ENCODE results near the gene DNM1L.
A peak's percentile ranks its signal among the peaks of the same experiment; 100 is the strongest.
"Not testable (repeated sequence)": the region's sequence is repeated elsewhere in the genome, so short reads cannot be mapped to it uniquely, and the experiment has no call there.

The DNM1L gene

GRCh38 chr12:32698285-32698684 is 19.2 kb downstream of the DNM1L start:
- DNase-seq = no peak

GRCh38 chr12:32699437-32699836 is 20.3 kb downstream of the DNM1L start:
- DNase-seq = not testable (repeated sequence)

- no peak for DNase-seq
Observed at GRCh38 chr12:32702473-32702872, 23.4 kb downstream of the DNM1L start.

DNA sequence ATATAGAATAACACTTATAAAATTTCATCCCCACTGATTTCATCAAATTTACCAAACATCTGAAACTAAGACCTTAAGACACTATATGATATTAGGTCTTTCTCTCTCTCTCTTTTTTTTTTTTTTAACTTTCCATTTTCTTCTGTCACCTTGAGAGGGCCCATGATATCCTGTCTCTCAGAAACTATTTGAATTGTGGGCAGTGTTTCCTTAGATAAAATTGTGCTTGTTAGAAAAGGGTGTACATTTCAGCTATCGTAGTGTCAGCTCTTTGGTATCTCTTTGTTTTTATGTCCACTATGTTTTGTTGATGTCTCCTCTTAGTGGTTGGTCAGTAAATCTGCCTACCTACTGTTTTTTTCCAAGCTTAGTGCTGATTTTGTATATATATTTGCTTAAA is 23.8 kb downstream of the DNM1L start:
- no peak for DNase-seq

- no peak for DNase-seq
Observed at GRCh38 chr12:32705783-32706182, 26.7 kb downstream of the DNM1L start.

DNA sequence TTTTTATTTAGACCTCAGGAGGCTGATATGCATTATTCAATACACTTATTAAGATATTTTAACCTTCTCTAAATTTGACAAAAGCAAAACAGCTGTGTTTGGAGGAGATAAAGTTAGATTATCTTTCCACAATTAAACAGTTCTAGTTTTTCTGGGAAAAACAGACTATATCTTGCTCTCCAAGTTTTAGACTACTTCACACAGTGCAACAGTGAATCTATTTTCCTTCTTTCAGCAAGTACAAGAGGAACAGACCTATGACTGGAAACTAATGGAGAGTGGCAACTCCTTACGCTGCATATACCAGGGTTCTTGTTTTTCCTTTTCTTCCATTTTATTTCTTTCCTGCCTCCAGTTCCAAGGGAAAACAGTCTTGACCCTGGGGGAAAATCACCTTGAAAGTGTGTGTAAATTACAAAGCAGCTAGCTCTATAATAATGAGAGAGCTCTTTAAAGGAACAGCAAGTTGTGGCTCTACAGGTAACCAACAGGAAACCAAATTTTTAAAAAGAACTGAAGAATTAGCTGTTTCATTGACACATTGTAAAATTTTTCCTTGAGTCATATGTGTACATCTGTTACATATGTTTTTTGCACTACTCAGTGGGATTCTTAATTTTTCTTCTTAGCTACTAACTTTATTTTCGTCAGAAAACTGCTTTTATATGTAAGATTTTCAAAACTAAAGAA is 27.4 kb downstream of the DNM1L start:
- no peak for DNase-seq

GRCh38 chr12:32708926-32709325 is 29.8 kb downstream of the DNM1L start:
- no peak for DNase-seq

GRCh38 chr12:32714772-32715171 is 35.7 kb downstream of the DNM1L start:
- no peak for DNase-seq

DNA sequence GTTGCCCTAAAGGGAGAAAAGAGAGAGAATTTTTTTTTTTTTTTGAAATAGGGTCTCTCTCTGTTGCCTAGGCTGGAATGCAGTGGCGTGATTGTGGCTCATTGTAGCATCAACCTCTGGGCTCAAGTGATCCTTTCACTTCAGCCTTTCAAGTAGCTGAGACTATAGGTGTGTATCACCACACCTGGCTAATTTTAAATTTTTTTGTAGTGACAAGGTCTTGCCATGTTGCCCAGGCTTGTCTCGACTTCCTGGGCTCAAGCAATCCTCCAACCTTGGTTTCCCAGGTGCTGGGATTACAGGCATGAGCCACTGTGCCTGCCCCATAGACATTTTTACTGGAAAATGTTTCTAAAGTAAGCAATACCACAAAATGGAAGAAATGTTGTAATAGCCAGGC is 39.8 kb downstream of the DNM1L start:
- DNase-seq = no peak

GRCh38 chr12:32725308-32725707 is 46.2 kb downstream of the DNM1L start:
- not testable (repeated sequence) for DNase-seq

- DNase-seq = no peak
Observed at GRCh38 chr12:32726286-32726685, 47.2 kb downstream of the DNM1L start.

DNA sequence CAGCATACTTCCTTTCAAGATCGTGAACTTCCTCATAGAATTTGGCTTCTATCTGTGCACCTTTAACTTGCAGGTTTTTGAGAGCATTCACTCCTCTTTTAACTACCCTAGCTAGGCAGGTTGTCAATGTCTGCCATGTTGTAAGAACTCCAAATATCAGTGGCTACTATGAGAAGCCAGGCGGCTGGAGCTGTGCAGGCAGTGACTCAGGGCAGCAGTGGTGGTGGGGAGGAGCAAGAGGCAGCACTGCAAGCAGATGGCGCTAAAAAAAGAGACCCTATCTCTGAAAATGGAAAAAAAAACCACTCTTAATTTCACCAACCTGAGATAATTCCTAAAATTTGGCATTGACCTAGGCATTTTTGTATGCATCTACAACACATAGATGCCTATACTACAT is 48.1 kb downstream of the DNM1L start:
- DNase-seq = no peak

GRCh38 chr12:32734952-32735351 is 55.9 kb downstream of the DNM1L start:
- no peak for DNase-seq

DNA sequence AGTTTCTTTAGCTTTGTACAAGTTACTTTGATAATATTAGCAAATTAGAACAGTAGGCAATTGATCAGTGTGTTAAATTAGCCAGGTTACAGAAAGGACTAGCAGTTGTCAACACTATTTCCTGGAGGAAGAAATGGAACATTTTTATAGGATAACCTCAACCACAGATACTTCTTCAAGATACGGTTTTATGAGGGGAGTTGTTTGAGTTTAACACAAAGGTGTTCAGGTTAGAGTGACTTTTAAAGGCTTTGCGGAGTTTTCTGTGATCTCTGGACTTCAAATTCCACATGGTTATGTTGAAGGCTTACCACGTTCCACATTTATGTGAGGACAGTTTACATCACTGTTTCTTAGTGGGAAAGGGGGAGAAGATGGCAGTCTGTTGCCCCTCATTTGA is 57.3 kb downstream of the DNM1L start:
- no peak for DNase-seq

GRCh38 chr12:32737715-32738114 is 58.6 kb downstream of the DNM1L start:
- DNase-seq = no peak

DNA sequence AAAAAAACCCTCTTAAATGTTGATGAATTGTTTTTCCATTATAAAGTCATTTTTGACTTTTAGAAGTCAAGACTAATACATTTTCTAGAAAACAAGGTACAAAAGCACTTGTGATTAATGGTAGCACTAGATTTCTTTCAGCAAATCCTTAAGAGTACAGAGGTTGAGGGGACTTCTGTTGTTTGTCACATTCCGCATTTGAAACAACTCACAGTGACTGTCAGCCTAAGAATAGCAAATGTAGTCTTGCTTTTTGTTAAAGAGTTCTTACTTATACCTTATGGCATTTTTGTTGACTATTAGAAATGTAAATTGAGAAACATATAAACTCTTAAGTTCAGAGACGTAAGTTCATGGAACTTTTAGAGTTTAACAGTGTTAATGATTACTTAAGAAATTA is 60.2 kb downstream of the DNM1L start:
- no peak for DNase-seq

DNA sequence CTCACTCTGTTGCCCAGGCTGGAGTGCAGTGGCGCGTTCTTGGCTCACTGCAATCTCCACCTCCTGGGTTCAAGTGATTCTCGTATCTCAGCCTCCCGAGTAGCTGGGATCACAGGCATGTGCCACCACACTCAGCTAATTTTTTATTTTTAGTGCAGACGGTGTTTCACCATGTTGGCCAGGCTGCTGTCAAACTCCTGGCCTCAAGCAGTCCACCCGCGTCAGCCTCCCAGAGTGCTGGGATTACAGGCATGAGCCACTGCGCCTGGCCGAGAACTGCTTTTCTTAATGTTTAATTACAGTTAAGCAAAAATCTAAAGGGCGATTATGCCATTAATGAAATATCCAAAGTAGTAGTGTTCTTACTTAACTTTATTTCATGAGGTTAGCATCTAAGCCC is 63.0 kb downstream of the DNM1L start:
- no peak for DNase-seq

- DNase-seq = no peak
Observed at GRCh38 chr12:32743264-32743663, 64.2 kb downstream of the DNM1L start.

DNA sequence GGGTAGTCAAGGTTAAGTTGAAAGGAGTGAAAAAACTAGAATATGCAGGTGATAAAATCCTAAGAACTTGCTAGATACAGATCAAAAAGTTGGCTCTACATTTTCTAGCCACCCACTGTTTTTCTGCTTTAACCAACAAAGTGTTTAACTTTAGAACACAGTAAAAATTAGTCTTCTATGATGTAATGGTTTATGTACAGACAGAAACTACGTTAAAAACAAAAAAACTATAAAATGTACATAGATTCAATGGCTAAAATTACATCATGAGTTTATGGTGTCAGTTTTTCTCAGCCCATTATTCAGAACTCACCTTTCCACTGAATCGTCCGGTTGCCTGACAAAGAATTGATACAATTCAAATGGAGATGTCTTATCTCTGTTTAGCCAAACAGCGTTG is 74.5 kb downstream of the DNM1L start:
- DNase-seq = no peak

DNA sequence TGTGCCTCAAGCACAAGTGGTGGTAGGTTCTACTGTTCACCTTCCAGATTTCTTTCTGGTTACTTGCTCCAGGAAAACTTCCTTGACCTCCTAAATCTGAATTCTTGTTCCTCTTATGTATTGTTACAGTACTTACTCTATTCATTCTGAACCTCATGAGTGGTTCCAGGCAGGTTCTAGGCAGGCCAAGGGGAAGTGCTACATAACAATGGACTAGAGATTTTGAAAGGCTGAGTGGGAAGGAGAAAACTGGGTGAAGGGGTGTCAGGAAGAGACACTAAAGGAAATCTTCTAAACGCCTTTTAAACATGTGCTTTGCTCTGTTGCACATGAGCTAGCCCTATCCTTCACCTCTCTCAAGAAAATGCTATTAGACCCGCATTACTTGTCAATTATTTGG is 75.0 kb downstream of the DNM1L start:
- DNase-seq = no peak

DNA sequence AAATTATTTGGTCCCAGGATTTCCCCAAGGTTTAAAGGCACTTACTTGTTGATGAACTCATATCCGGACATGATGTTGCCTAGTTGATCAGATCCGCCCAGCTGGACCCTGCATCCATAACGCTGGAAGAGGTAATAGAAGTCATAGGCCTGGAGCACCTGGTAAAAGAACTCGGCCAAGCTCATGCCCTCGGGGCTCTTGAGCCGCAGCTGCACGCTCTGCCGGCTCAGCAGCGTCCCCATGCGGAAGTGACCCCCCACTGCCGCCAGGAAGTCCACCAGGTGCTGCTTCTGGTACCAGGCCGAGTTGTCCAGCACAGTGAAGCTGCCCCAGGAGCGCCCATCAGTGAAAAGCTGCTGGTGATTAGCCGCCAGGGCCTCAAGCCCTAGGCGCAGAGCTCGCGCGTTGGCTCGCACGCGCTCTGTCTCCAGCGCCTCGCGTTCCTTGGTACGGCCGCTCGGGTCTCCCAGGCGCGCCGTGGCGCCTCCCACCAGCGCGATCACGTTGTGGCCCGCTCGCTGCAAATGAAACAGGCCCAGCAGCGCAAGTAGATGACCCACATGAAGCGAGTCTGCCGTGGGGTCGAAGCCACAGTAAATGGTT is 76.1 kb downstream of the DNM1L start:
- peak; percentile 78 for DNase-seq

DNA sequence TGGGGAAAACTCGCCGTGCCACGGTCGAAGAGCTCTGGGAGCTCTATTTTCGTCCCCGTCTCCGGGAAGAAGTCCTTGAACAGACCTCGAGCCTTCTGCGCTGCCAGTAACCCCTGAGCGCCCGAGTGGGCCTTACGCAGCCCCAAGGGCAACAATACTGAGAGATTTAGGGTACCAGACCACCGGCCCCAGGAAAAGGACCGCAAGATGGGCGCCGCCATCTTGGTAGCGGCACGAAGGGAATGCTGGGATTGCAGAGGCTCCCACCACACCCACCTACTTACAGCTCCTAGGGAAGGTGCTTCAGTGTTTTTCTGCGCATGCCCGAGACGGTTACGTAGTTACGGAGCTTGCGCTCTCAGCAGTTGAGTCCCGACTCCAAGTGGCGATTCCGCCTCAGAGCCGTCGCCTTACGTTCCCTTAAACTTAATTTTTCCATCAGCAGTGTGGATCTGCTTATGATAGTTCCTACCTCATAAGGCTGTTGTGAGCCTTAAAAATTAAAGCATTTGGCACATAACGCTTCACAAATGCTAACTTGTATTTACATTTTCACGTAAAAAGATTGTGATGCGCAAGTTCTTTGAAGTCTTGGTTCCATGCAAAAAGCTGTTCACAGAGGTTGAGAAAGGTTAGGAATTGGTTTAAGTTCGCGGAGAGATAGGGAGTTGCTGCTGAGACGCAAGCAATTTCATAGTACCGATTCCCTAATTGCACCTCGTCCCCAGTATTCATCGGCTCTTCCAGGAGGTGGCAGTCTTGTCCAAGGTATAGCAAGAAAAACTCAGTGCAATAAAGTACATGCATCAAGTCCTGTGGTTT is 76.8 kb downstream of the DNM1L start, which contains the start of gene YARS2:
YARS2 (minus strand) TSS at position 244 of the 822 bp plus-strand sequence; CDS start at position 221, 23 bp downstream.
- DNase-seq = peak; percentile 92

DNA sequence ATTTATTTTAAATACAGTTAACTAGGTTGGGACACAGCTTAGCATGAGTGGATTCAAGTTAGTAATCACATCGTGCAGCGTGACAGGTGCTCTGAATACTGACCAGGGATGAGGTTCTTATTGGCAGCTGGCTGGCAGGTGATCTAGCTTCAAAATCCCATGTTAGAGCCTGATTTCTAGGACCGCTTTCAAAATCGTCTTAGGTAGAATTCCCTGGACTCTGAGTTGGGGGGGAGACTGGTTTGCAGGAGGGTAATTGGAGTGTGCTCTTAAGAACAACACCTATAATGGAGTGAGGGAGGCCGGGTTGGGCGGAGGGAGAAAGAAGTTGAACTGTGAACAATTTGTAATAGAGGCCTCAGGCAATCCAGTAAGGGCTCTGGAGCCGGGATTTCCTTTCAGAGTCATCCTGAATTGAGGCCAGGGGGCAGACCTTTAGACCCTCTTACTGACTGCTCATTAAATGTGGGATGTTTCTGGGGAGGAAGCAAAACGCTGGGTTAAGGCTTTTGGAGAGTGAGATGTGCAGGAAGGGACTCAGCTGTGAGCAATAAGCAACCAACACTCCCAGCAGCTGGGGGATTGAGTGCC is 77.5 kb downstream of the DNM1L start:
- DNase-seq = no peak

- no peak for DNase-seq
Observed at GRCh38 chr12:32757157-32757556, 78.1 kb downstream of the DNM1L start.
